PC-9 (cell line): Measurements from ENCODE around the gene RRAD.
"Not testable (repeated sequence)": the region's sequence is repeated elsewhere in the genome, so short reads cannot be mapped to it uniquely, and the experiment has no call there.

Source experiments
- EZH2 ChIP-seq: fragments of 200-600 bp; sonication (generic); IDR thresholded peaks from 2 replicates; pipeline ENCODE4 v1.8.0; 2017; ENCODE audit warnings: antibody characterized with exemption, low read depth
- TF ChIP-seq, protein P1 (sequence below): fragments of 200-600 bp; sonication (generic); conservative IDR thresholded peaks from 2 replicates; pipeline ENCODE4 v1.6.1; 2017; ENCODE audit warnings: mixed run types, antibody characterized with exemption, mild to moderate bottlenecking, moderate library complexity

DNA sequence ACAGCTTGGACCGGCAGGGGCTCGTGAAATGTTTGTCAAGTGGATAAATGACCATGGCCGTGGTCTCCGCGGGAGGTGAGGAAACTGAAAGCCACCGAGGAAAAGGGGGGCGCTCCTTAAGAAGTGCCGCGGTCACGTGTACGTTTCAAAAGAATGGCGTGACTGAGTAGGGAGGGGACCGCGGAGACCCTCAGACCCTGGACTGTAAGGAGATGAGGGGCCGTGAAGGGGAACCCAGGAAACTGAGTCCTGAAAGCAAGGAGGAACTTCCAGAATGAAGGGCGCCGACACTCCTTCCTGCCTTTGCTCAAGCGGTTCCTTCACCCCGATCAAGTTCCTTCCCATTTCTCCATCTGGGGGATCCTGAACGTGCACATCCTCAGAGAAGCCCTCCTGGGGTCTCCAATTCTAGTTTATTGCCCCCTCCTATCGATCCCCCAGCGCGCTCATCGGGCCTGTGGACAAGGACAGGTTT, 9.5 kb upstream of the RRAD start:
- TF ChIP-seq, protein P1, sequence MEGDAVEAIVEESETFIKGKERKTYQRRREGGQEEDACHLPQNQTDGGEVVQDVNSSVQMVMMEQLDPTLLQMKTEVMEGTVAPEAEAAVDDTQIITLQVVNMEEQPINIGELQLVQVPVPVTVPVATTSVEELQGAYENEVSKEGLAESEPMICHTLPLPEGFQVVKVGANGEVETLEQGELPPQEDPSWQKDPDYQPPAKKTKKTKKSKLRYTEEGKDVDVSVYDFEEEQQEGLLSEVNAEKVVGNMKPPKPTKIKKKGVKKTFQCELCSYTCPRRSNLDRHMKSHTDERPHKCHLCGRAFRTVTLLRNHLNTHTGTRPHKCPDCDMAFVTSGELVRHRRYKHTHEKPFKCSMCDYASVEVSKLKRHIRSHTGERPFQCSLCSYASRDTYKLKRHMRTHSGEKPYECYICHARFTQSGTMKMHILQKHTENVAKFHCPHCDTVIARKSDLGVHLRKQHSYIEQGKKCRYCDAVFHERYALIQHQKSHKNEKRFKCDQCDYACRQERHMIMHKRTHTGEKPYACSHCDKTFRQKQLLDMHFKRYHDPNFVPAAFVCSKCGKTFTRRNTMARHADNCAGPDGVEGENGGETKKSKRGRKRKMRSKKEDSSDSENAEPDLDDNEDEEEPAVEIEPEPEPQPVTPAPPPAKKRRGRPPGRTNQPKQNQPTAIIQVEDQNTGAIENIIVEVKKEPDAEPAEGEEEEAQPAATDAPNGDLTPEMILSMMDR, result not testable (repeated sequence)
- TF ChIP-seq EZH2, result not testable (repeated sequence)
